ENCODE data around the gene TSACC. TPM values are rescaled to one million over a fixed set of nuclear protein-coding genes. Genes with fewer than 3 reads are reported as not detected.
"Not testable (repeated sequence)": the region's sequence is repeated elsewhere in the genome, so short reads cannot be mapped to it uniquely, and the experiment has no call there.

Gene TSACC
- 1.5 TPM for polyA plus RNA-seq (ENCODE audit: insufficient read length)

- peak; percentile 99 for DNase-seq (ENCODE audit: low read depth)
These were observed at the start of gene TSACC, which contains the start of gene CCT3 for GRCh38 chr1:156338180-156338976. Gene TSACC, plus strand, starts transcription at chr1:156338526. Its CDS starts 1,232 bp downstream, at chr1:156339758. Gene CCT3, minus strand, starts transcription at chr1:156338292. Its CDS starts 108 bp downstream, at chr1:156338184.

- DNase-seq (ENCODE audit: low read depth), result no peak
These were observed 48.5 kb upstream of the TSACC start for GRCh38 chr1:156289857-156290256.

- DNase-seq (ENCODE audit: low read depth), result peak; percentile 26
These were observed 46.9 kb upstream of the TSACC start for GRCh38 chr1:156291226-156292061.

GRCh38 chr1:156293098-156293434, 45.3 kb upstream of the TSACC start:
- DNase-seq (ENCODE audit: low read depth), result no peak

- no peak for DNase-seq (ENCODE audit: low read depth)
These were observed 44.4 kb upstream of the TSACC start for GRCh38 chr1:156293895-156294294.

- peak; percentile 50 for DNase-seq (ENCODE audit: low read depth)
These were observed 42.9 kb upstream of the TSACC start, which contains the start of gene GLMP for GRCh38 chr1:156295391-156295947. Gene GLMP, minus strand, starts transcription at chr1:156295679. Its CDS starts 34 bp downstream, at chr1:156295645.

- no peak for DNase-seq (ENCODE audit: low read depth)
These were observed 39.4 kb upstream of the TSACC start, which contains the start of gene VHLL for GRCh38 chr1:156298852-156299357. Gene VHLL, minus strand, starts transcription at chr1:156299307. Its CDS starts 118 bp downstream, at chr1:156299189.

GRCh38 chr1:156303241-156303640, 35.1 kb upstream of the TSACC start:
- DNase-seq (ENCODE audit: low read depth), result no peak

- no peak for DNase-seq (ENCODE audit: low read depth)
These were observed 33.1 kb upstream of the TSACC start for GRCh38 chr1:156305215-156305614.

- no peak for DNase-seq (ENCODE audit: low read depth)
These were observed 30.2 kb upstream of the TSACC start for GRCh38 chr1:156308078-156308477.

- DNase-seq (ENCODE audit: low read depth), result no peak
These were observed 27.4 kb upstream of the TSACC start for GRCh38 chr1:156310962-156311361.

GRCh38 chr1:156316909-156317308, 21.4 kb upstream of the TSACC start:
- no peak for DNase-seq (ENCODE audit: low read depth)

- DNase-seq (ENCODE audit: low read depth), result no peak
These were observed 18.7 kb upstream of the TSACC start for GRCh38 chr1:156319664-156320063.

GRCh38 chr1:156320560-156320959, 17.8 kb upstream of the TSACC start:
- DNase-seq (ENCODE audit: low read depth), result no peak

- not testable (repeated sequence) for DNase-seq (ENCODE audit: low read depth)
These were observed 15.1 kb upstream of the TSACC start for GRCh38 chr1:156323179-156323578.

GRCh38 chr1:156336242-156336641, 2.1 kb upstream of the TSACC start:
- no peak for DNase-seq (ENCODE audit: low read depth)

GRCh38 chr1:156337052-156337887, 1.1 kb upstream of the TSACC start:
- no peak for DNase-seq (ENCODE audit: low read depth)

GRCh38 chr1:156337888-156338179, 492 bp upstream of the TSACC start:
- DNase-seq (ENCODE audit: low read depth), result no peak

- DNase-seq (ENCODE audit: low read depth), result no peak
These were observed 4.0 kb downstream of the TSACC start for GRCh38 chr1:156342166-156342955.

GRCh38 chr1:156344409-156344808, 6.1 kb downstream of the TSACC start:
- no peak for DNase-seq (ENCODE audit: low read depth)
